Fibroblast of skin of right quadriceps (primary cell): ENCODE data around the gene NOC2L.
A peak's percentile ranks its signal among the peaks of the same experiment; 100 is the strongest.
"Not testable (repeated sequence)": the region's sequence is repeated elsewhere in the genome, so short reads cannot be mapped to it uniquely, and the experiment has no call there.

Source experiments
- DNase-seq: peaks from one replicate; pipeline ENCODE4 v3.0.0-alpha.2; 2013

The NOC2L gene

DNA sequence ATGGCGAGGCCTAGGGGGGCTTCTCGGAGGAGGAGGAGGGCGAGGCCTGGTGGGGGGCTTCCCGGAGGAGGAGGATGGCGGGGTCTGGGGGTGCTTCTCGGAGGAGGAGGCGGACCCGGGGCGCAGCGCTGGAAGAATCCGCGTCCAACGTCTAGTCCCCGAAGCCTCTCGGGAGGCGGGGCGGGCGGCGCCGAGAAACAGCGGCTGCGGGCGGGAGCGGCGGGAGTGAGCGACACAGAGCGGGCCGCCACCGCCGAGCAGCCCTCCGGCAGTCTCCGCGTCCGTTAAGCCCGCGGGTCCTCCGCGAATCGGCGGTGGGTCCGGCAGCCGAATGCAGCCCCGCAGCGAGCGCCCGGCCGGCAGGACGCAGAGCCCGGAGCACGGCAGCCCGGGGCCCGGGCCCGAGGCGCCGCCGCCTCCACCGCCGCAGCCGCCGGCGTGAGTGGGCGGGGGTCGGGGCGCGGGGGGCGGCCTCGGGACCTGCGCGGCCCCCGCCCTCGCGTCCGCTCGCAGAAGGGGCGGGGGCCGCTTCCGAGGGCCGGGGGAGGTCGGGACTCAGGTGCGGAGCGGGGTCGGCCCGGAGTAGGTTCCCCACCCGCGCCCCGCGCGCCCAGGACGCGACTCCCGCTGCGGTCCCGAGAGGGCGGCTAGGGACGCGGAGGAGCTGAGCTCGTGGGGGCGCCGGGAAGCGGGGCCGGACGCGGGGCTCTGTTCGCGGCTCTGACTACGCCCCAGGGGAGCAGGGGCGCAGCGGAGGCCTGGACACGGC lies 1.5 kb upstream of the NOC2L start, which contains the start of gene KLHL17:
KLHL17 (plus strand) TSS at position 222 of the 769 bp plus-strand sequence; CDS start at position 332, 110 bp downstream.
- DNase-seq = peak; percentile 74

DNA sequence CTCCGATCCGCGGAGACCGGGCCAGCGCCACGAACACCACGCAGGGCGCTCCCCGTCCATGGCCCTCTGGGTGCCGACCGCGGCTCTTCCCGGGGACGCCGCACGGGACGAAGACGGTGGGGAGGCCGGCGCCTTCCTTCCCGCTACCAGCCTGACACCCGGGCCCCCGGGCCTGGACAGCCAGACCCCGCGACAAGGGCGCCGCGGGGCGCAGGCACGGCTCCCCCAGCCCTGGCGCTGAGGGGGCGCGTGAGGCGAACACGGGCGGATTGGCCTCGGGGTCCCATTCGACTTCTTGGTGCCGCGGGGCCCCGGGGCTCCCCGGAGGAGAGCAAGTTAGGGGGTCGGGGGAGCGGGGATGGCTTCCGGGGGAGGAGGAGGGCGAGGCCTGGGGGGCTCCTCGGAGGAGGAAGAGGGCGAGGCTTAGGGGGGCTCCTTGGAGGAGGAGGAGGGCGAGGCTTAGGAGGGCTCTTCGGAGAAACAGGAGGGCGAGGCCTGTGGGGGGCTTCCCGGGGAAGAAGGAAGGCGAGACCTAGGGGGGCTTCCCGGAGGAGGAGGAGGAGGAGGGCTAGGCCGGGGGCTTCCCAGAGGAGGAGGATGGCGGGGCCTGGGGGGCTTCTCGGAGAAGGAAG lies 791 bp upstream of the NOC2L start:
- no peak for DNase-seq

DNA sequence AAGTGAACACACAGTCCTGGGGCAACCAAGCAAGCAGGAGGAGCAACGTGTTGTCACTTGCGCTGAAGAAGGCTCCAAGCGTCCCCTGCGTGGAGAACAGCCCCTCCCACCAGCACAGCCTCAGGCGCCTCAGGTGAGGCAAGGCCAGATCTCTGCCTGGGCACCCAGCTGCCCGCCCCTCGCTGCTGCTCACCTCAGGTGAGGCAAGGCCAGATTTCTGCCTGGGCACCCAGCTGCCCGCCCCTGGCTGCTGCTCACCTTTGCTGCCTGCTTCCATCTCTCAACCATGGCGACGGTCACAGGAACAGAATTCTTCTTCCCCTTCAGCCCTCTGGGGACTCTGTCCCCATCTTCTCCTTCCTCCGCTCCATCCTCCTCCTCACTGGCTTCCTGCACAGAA lies 2.4 kb downstream of the NOC2L start:
- no peak for DNase-seq

DNA sequence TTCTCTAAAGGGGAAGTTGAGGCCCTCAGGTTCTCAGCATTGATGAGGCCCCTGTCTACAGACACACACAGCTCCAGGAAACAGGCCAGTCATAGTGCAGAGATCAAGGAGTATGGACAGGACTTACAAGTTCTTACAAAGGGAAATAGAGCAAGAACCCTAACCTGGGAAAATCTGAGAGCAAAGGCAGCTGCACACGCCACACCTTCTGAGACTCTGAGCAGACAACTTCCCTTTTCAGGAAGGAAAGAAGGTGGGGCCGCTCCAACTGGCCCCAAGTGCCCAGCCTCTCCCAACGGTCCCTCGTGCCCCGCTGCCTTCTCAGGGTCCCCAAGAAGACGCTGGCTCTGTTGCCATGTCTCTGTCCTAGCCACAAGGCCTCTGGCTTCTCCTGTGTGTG lies 3.6 kb downstream of the NOC2L start:
- no peak for DNase-seq

DNA sequence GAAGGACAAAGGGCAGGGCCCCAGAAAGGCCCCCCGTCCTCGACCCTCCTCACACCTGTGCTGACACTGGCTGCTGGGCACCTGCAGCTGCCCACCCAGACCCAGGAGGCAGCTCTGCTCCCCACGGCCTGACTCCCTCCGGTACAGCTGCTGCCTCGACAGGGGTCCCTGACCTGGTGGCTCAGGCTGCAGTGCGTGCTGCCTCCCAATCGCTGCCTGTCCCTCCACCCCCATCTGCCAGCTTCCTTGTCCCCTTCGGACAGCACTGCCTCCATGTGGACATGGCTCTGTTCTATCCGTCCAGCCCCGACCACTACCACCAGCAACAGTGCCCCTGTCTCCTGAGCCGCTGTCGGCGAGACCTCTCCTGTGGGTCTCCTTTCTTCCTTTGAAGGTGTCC lies 4.1 kb downstream of the NOC2L start:
- DNase-seq = no peak

DNA sequence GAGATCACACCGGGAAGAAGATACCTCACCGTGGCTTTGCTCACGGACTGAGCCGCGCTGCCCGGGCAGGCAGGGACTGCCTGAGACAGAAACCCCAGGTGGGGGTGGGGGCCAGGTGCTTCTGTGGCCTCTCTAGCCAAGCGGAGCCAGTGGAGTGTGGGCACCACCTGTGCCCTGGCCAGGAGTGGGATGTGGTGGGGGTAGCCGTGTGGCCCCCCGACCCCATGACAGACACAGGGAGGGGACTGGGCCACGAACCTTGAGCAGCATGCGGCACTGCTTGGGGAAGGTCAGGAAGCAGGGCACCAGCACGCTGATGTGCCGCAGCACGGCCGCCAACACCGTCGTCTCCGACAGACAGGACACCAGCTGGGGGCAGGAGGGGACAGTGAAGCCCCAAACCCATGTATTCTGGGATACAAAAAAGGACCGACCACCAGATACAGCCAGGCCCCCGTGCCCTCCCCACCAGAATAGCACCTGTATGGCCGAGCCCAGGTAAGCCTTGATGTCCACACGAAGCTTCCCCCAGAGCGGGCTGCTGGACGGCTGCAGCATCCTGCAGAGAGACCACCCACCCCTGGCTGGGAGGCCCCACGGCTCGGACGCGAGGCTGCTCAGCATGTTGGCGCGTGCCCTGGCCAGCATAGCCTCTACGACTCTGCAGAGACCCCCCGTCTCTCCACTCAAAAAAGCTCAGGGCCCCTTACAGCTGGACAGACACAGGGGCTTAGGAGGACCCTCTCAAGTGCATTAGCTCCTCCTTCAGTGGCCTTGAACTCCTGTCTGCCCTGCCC lies 5.3 kb downstream of the NOC2L start:
- DNase-seq = no peak

DNA sequence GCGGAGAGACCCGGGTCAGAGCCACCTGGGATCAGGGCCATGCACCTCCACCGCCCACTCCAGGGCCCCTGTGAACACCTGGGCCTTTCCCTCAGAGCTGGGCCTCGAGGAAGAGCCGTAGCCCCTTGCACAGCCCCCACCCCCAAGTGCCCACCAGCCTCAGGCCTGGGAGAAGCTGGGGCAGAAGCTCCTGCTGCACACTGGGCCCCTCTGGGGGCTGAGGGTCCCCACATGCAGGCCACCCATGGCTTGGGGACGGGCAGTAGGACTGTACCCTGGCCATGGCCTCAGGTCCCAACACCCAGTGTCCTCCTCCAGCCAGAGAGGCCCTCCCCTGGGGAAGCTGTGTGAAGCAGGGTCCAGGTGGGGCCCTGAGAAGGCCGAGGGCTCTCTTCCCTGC lies 6.5 kb downstream of the NOC2L start:
- DNase-seq = no peak

DNA sequence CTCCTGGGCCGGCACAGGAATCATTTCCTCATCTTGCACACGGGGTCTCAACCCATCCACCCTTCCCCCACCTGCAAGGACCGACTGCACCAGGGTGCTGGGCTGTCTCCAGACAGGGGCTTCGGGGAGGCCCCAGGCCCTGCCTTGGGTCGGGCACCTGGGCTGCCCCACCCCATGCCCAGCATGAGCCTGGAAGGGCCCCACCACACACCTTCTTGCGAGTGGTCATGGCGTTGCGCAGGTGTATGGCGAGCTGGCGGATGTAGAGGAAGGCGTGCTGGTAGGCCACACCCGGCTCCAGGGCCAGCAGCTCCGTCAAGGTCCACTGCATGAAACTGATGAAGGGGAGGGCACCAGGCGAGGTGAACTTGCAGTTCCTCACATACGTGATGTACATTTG lies 6.9 kb downstream of the NOC2L start:
- DNase-seq = no peak

DNA sequence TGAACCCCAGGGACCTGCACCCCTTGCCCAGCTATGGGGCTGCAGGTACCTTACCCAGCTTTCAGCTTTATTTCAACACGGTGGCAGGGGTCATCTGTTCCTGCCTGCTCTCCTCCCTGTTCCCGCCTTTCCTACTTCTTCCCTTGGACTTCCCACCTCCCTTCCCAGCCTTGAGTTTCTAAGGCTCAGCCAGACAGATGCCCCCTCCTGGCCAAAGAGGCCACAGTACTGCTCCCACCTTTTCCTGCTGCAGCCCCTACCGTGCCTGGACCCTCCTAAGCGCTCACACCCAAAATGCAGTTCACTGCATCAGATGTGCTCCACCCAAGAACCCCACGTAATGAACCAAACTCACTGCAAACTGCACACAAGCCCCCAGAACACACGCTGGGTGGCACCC lies 7.7 kb downstream of the NOC2L start:
- no peak for DNase-seq

DNA sequence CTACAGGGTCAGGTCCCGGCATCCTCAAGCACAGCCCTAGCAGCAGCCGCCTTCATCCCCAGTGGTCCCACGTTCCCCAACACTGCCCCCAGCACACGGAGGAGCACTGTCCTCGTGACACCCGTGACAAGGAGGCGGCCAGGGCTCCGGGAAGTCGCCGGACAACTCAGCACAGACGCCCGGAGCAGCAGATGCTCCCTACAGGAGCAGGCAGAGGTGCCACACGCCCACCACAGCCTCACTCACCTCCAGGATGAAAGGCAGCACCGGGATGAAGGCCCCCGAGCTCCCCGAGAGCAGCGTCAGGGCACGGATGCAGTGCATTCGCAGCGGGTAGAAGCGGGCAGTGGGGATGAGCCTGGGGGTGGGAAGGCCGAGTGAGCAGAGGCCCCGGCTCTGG lies 8.2 kb downstream of the NOC2L start:
- no peak for DNase-seq

DNA sequence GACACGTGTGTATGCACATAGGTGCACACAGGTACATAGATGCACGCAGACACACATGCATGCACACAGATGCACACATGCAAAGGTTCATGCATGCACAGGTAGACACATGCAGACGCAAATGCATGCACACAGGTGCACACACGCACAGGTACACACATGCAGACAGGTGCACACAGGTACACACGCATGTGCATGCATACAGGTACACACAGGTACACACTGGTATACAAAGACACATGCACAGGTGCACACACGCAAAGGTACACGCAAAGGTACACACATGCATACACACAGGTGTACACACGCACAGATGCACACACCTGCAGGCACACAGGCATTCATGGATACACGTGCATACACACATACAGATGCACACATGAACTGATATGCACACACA lies 8.8 kb downstream of the NOC2L start:
- DNase-seq = no peak

DNA sequence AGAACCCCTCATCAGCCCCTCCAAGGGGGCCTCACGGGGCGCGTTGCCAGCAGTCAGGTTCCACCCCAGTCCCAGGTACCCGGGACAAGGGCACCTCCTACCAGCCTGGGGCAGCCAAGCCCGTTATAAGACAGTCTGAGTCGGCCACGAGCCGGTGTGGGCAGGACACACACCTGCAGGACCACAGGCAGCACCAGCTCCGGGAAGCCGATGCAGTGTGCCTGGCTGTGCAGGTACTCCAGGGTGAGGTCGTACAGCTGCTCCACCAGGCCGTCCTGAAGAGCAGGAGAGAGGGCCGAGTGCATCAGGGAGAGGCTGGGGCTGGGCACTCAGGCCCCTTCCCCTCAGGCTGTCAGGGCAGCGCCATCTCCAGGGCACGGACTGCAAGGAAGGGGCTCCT lies 11.1 kb downstream of the NOC2L start:
- no peak for DNase-seq

DNA sequence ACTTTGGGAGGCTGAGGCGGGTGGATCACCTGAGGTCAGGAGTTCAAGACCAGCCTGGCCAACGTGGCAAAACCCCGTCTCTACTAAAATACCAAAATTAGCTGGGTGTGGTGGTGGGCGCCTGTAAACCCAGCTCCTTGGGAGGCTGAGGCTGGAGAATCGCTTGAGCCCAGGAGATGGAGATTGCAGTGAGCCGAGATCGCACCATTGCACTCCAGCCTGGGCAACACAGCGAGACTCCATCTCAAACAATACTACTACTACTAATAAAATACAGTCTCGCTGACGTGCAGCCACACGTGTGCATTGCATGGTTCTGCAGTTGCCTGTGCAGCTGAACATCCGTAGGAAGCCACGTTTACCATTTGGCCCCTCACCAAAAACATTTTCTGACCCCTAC lies 12.2 kb downstream of the NOC2L start:
- not testable (repeated sequence) for DNase-seq

DNA sequence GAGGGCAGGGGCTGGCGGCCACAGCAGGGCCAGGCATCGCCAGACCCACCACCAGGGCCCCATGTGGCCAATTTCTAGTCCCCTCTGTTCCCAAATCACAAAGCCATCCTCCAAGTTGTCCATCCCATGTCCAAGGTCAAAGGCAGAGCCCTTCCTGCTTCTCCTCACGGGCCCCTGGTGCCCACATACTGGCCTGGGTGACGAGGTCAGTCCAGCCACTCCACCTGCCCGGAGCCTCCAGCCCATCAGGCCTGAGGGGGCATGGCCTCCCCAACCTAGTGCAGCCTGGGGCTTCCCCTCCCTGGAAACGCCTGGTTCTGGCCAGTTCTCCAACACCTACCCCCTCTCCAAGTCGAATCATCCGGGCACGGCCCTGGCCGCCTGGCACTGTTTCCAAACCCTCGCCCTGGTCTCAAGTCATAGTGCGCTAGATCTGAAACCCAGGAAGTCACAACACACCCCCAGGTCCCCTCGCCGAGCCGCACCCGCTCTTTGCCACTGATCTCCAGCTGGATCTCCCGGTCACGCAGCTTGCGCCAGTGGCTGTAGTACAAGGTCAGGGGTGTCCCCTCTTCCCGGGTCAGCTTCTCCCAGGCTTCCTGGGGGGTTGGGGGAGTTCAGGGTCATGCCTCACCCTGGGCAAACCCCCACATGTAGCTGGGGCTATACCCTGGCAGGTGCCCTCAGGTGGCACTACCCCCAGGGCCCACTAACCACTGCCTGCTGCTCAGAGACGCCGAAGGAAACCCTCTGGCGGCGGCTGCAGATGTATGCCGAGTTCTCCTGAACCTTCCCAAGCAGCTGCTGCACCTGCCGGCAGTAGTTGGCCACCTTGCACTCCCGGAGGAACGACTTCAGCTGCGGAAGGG lies 13.1 kb downstream of the NOC2L start:
- no peak for DNase-seq

DNA sequence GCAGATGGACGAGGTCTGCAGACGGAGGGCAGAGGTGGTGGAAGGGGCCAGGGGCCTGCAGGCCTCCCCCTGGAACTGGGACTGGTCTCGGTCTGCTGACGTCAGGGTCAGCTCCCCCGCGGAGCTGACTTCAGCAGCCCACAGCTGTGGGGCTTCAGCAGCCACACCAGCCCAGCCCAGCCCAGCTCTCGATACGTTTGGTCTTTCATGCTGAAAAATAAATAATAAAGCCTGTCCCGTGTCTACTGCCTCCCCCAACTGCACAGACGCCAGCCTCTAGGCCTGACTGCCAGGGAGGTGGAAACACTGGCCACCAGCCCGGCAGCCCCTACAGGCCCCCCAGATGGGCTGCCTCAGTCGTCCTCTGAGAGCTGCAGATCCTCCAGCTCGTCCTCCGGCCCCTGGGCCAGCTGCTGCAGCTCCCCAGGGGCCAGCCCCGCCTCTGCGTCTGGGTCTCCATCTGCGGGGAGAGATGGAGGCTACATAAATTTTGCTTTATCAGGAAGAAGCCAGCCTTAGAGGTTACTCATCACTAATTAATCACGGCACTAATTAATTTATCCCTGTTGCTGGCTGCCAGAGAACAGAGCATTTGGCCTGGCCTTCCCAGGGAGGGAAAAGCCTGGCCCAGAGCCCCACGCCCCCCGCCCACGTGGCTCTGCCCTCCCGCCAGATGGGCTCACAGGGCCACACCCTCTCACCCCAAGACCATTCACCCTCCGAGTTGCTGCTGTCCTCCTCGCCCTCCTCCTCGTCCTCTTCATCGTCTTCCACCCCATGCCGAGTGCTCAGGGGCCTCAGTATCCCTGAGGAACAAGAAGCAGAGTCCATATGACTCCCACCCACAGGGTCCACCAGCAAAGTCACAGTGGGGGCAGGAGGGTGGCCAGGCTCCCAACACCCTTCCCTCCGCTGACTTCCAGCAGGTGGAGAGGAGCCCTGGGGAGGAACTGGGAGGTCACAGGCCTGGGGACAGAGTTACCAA lies 14.4 kb downstream of the NOC2L start:
- DNase-seq = peak; percentile 74

DNA sequence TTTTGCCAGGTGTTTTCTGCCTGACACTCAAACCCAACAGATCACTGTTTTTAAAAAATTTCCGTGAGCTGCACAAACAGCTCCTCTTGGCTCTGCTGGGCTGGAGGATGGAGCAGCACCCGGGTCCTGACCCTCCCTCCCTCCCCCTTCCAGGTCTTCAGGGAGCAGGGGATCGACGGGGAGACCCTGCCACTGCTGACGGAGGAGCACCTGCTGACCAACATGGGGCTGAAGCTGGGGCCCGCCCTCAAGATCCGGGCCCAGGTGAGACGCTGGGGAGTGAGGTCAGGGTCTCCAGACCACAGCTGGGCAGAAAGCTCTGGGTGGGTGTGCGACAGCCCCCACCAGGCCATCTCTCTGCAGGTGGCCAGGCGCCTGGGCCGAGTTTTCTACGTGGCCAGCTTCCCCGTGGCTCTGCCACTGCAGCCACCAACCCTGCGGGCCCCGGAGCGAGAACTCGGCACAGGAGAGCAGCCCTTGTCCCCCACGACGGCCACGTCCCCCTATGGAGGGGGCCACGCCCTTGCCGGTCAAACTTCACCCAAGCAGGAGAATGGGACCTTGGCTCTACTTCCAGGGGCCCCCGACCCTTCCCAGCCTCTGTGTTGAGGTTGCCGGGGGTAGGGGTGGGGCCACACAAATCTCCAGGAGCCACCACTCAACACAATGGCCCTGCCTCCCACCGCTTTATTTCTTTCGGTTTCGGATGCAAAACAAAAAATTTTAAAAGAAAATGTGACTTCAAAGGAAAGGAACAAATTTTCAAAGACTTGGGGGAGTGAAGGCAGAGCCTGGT lies 15.3 kb downstream of the NOC2L start:
- no peak for DNase-seq

DNA sequence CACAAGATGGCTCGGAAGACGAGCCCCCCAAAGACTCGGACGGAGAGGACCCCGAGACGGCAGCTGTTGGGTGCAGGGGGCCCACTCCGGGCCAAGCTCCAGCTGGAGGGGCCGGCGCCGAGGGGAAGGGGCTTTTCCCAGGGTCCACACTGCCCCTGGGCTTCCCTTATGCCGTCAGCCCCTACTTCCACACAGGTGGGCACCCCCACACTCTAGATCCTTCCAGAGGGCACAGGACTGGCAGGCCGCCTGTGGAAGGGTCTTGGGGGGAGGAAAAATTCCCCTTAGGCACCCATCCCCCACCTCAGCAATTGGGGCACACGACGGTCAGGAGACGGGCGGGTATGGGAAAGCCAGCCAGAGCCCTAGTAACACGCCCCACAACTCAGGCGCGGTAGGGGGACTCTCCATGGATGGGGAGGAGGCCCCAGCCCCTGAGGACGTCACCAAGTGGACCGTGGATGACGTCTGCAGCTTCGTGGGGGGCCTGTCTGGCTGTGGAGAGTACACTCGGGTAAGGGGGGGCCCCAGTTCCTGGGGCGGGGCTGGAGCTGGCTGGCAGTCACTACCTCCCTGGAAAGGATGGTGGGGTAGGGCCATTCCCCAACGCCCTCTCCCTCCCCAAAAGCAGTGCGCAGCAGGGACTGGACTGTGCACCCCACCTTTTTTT lies 16.1 kb downstream of the NOC2L start:
- DNase-seq = peak; percentile 78

DNA sequence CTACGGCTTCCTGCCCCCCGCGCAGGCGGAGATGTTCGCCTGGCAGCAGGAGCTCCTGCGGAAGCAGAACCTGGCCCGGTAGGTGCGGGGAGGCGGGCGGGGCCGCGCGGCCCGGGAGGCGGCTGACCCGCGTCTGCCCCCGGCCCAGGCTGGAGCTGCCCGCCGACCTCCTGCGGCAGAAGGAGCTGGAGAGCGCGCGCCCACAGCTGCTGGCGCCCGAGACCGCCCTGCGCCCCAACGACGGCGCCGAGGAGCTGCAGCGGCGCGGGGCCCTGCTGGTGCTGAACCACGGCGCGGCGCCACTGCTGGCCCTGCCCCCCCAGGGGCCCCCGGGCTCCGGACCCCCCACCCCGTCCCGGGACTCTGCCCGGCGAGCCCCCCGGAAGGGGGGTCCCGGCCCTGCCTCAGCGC lies 16.6 kb downstream of the NOC2L start:
- no peak for DNase-seq

DNA sequence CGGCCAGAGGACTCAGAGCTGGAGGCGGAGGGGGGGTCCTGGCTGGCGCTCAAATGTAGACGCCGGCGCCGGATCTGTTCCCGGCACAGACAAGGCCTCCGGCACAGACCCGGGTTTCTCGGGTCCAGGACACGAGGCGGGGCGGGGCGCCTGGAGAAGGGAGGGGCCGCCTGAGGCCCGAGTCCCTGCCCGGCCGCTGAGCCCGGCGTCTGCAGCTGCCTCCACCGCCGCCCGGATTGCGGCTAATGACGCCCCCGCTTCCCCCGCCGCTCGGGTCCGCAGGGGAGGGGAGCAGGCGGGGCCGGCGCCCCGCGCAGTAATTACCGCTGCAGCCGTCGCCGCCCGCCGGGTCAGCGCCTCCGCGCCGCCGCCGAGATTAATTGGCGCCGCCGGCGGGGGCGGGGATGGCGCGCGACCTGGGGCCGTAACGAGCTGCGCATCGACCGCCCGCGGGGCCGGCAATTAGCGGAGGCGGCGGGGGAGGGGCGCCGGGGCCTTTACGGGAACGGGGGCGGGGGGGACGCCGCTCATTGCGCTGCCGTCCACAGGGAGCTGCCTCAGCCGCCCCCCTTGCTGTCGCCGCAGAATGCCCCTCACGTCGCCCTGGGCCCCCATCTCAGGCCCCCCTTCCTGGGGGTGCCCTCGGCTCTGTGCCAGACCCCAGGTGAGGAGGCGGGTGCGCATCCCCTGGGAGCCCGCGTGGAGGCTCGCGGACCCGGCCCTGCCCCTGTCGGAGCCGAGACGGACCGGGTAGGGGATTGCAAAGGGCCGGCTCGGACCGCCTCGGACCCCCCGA lies 17.3 kb downstream of the NOC2L start:
- peak; percentile 93 for DNase-seq
